Nephron (organoid): ENCODE results near the gene ALX4.

Experiments
- H3K27ac Mint-ChIP-seq, 3 experiments: 2 replicates each; pipeline ENCODE4 v1.8.0; 2020; ENCODE audit warnings: mixed read lengths in 3 of 3, mild to moderate bottlenecking in 2 of 3, moderate library complexity in 1 of 3
- H3K27me3 Mint-ChIP-seq: 2 replicates; pipeline ENCODE4 v1.8.0; 2021; ENCODE audit warnings: low read depth, mild to moderate bottlenecking, moderate library complexity, mixed read lengths
- H3K36me3 Mint-ChIP-seq: 2 replicates; pipeline ENCODE4 v1.8.0; 2020; ENCODE audit warnings: low read depth, mixed read lengths
- H3K4me1 Mint-ChIP-seq: 2 replicates; pipeline ENCODE4 v1.8.0; 2020; ENCODE audit warnings: mixed read lengths
- H3K4me3 Mint-ChIP-seq, 3 experiments: 2 replicates each; pipeline ENCODE4 v1.8.0; 2020; ENCODE audit warnings: mild to moderate bottlenecking in 3 of 3, mixed read lengths in 3 of 3, moderate library complexity in 2 of 3
- H3K9me3 Mint-ChIP-seq: 2 replicates; pipeline ENCODE4 v1.8.0; 2020; ENCODE audit warnings: mixed read lengths
- TF ChIP-seq, protein P1 (sequence below), 3 experiments: fragments of 200-600 bp; sonication (generic); IDR thresholded peaks; one replicate each; pipeline ENCODE4 v1.5.0; 2021; ENCODE audit warnings: antibody characterized with exemption in 3 of 3; ENCODE audit not compliant: unreplicated experiment in 3 of 3

ALX4 gene

DNA sequence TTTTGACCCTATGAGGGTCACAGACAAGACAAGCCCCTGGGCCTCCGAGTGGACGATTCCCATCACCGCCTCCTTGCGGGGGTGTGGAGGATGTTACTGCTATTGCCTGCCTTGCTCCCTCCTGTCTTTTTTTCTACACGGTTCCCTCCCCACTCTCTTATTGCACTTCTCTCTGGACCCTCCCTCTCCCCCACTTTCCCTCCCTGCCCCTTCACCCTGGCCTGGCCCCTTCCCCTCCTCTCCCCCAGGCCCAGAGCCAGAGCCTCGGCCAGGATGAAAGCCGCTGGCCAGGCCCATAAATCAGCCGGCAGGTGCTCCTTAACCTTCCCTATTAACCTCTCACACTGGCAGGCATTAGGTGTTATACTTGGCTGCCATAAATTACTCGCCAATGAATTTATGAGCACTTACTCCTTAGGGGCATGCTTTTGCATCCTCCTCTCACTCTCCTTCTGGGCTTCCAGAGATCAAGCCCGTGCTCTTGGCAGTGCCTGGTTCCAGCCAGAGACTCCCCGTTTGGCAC is 18.3 kb upstream of the ALX4 start:
- H3K4me1 Mint-ChIP-seq: peaks cover 39% of the 10 kb centered on the region
- no peaks in the 10 kb centered on the region for H3K36me3 Mint-ChIP-seq
- H3K4me3 Mint-ChIP-seq: no peak overlapping the region
- H3K27ac Mint-ChIP-seq: no peak overlapping the region
- no peaks in the 10 kb centered on the region for H3K9me3 Mint-ChIP-seq
- TF ChIP-seq, protein P1, sequence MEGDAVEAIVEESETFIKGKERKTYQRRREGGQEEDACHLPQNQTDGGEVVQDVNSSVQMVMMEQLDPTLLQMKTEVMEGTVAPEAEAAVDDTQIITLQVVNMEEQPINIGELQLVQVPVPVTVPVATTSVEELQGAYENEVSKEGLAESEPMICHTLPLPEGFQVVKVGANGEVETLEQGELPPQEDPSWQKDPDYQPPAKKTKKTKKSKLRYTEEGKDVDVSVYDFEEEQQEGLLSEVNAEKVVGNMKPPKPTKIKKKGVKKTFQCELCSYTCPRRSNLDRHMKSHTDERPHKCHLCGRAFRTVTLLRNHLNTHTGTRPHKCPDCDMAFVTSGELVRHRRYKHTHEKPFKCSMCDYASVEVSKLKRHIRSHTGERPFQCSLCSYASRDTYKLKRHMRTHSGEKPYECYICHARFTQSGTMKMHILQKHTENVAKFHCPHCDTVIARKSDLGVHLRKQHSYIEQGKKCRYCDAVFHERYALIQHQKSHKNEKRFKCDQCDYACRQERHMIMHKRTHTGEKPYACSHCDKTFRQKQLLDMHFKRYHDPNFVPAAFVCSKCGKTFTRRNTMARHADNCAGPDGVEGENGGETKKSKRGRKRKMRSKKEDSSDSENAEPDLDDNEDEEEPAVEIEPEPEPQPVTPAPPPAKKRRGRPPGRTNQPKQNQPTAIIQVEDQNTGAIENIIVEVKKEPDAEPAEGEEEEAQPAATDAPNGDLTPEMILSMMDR (IDR thresholded peaks at IDR 0.05; ENCODE audit: unreplicated experiment in 3 of 3): peak in 1 of 3 experiments; percentile 17
- peaks cover 96% of the 10 kb centered on the region for H3K27me3 Mint-ChIP-seq

DNA sequence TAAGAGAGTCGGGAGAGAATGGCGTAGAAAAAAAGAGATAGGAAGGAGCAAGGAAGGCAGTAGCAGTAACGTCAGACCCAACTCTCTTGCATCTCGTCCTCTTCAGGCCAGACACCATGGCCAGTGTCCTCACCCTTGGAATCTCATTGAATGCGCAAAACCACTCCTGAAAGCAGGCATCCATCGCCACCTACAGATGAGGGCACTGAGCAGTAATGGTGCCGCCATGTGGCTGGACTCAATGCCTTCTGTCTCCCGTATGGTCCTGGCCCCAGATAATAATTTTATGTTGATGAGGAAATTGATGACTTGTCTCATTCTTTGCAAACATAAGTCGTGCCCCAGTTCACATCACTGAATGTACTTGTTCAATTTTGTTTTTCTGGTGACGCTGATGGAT is 17.8 kb upstream of the ALX4 start:
- peaks cover 96% of the 10 kb centered on the region for H3K27me3 Mint-ChIP-seq
- H3K27ac Mint-ChIP-seq: no peak overlapping the region
- TF ChIP-seq, protein P1 (IDR thresholded peaks at IDR 0.05; ENCODE audit: unreplicated experiment in 3 of 3): peak in 1 of 3 experiments; percentile 12
- peaks cover 43% of the 10 kb centered on the region for H3K4me1 Mint-ChIP-seq
- H3K36me3 Mint-ChIP-seq: no peaks in the 10 kb centered on the region
- H3K4me3 Mint-ChIP-seq: no peak overlapping the region
- H3K9me3 Mint-ChIP-seq: no peaks in the 10 kb centered on the region

- TF ChIP-seq, protein P1 (IDR thresholded peaks at IDR 0.05; ENCODE audit: unreplicated experiment in 3 of 3): peak in 2 of 3 experiments; percentile 15 to 16
- no peaks in the 10 kb centered on the region for H3K9me3 Mint-ChIP-seq
- no peaks in the 10 kb centered on the region for H3K36me3 Mint-ChIP-seq
- H3K4me3 Mint-ChIP-seq: peak overlapping the region in 1 of 3 experiments; percentile 17
- H3K27ac Mint-ChIP-seq: no peak overlapping the region
- peaks cover 47% of the 10 kb centered on the region for H3K4me1 Mint-ChIP-seq
- peaks cover 96% of the 10 kb centered on the region for H3K27me3 Mint-ChIP-seq
These were observed 16.9 kb upstream of the ALX4 start for GRCh38 chr11:44326615-44327475.

DNA sequence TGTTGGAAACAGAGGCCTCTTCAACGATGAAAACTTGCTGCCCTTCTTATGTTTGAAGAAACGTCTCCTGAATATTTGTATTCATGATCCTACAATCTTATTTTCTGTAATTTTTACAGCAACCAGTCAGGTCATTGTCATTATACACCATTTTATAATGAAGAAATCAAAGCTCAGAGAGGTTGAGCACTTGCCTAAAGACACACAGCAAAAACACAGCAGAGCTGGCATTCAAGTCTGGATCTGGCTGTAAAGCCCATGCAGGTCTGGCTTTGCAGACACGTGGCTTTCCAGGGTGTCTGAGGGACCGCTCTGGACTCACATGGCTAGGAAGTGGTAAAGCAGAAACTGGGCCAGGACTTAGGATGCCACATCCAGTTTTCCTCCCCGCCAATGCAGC is 15.8 kb upstream of the ALX4 start:
- TF ChIP-seq, protein P1 (IDR thresholded peaks at IDR 0.05; ENCODE audit: unreplicated experiment in 3 of 3): no peak
- Mint-ChIP-seq H3K27ac (no peak overlapping the region), H3K27me3 (peaks cover 99% of the 10 kb centered on the region), H3K36me3 (no peaks in the 10 kb centered on the region), H3K4me3 (no peak overlapping the region), H3K4me1 (peaks cover 56% of the 10 kb centered on the region), H3K9me3 (no peaks in the 10 kb centered on the region)

- peaks cover 59% of the 10 kb centered on the region for H3K4me1 Mint-ChIP-seq
- no peaks in the 10 kb centered on the region for H3K36me3 Mint-ChIP-seq
- no peaks in the 10 kb centered on the region for H3K9me3 Mint-ChIP-seq
- no peak overlapping the region for H3K4me3 Mint-ChIP-seq
- no peak overlapping the region for H3K27ac Mint-ChIP-seq
- peaks cover 99% of the 10 kb centered on the region for H3K27me3 Mint-ChIP-seq
- TF ChIP-seq, protein P1 (IDR thresholded peaks at IDR 0.05; ENCODE audit: unreplicated experiment in 3 of 3): no peak
These were observed 15.0 kb upstream of the ALX4 start for GRCh38 chr11:44324749-44325525.
